ENCODE measurements around the gene UTP3. TPM values are rescaled to one million over a fixed set of nuclear protein-coding genes. Genes with fewer than 3 reads are reported as not detected.
A peak's percentile ranks its signal among the peaks of the same experiment; 100 is the strongest.

Gene UTP3
- total and polyA plus RNA-seq, 9 of the 15 experiments (the other 6 are each of a cell fraction or from before 2014, with no cell fraction given), result 11.9 to 69.3 (median 34.0) TPM

GRCh38 chr4:70704215-70704930 lies 16.0 kb downstream of the UTP3 start:
- H3K4me3 ChIP-seq, result peak overlapping the region; percentile 79
- in situ Hi-C loops (cut with MboI) (no loop called here), intact Hi-C loops (cut with micrococcal nuclease) (loop anchor here (2.0 to 10.0 kb wide), 3 partner anchors 52 to 290 kb away; partner anchors contain the start of genes DCK and GRSF1)
- CTCF ChIA-PET (ENCODE audit: low intra/inter-chr PET ratio), result interaction anchor here (0.7 to 1.2 kb wide), 2 partner anchors 9 to 104 kb away, joined by 3 to 4 read pairs; no protein-coding TSS in a partner anchor
- H3K79me2 ChIP-seq (ENCODE audit: control insufficient read depth, insufficient read depth, low read length), result peaks cover 25% of the 10 kb centered on the region
- peak; percentile 84 to 92 (median 87) for DNase-seq (ENCODE audit: extremely low read depth in 1 of 4, low spot score in 3 of 4)
- BruUV-seq (replicated peaks), result TSS peak; percentile 93
- peak overlapping the region; percentile 79 to 94 for H3K9ac ChIP-seq (ENCODE audit: insufficient read depth in 1 of 2, low read depth in 2 of 2, low read length in 2 of 2)
- no peaks in the 10 kb centered on the region for H4K20me1 ChIP-seq (replicated peaks; ENCODE audit: control insufficient read depth, insufficient read depth, low read length)
- ATAC-seq, result peak; percentile 88
- H3K27ac ChIP-seq (ENCODE audit: extremely low read depth, low read depth, low read length), result peak overlapping the region; percentile 85
- no peaks in the 10 kb centered on the region for H3K36me3 ChIP-seq (ENCODE audit: control insufficient read depth, insufficient read depth, low read length)
- POLR2A ChIA-PET, result interaction anchor here (0.6 to 3.5 kb wide), 13 partner anchors 9 to 315 kb away, joined by 3 to 17 read pairs (median 4); partner anchors contain the start of genes GRSF1 and UTP3
- no peaks in the 10 kb centered on the region for H3K27me3 ChIP-seq (ENCODE audit: control insufficient read depth in 2 of 2, insufficient read depth in 2 of 2, low read length in 2 of 2)
- peak overlapping the region; percentile 98 for H2AFZ ChIP-seq (ENCODE audit: low read depth, low read length)
- no peak for FAIRE-seq
- H3K4me2 ChIP-seq (ENCODE audit: insufficient read depth, low read length), result peak overlapping the region; percentile 81
- WGBS (ENCODE audit: insufficient coverage, low coverage, missing lambda C conversion rate), result 5% methylated on average over 19 of the region's 58 CpGs
- H3K4me1 ChIP-seq (replicated peaks in 1 of 2; ENCODE audit: control insufficient read depth in 2 of 2, insufficient read depth in 2 of 2, low read length in 2 of 2), result peaks cover 15% of the 10 kb centered on the region in 2 experiments; a peak in 4 of 5 replicates
- no peaks in the 10 kb centered on the region for H3K9me3 ChIP-seq (replicated peaks; ENCODE audit: control insufficient read depth, insufficient read depth, low read depth, low read length)
- no peaks in the 10 kb centered on the region for H3K9me1 ChIP-seq (ENCODE audit: control insufficient read depth, insufficient read depth, low read length)
- TF ChIP-seq SMAD3 (CRISPR knock-in tag; conservative IDR thresholded peaks at IDR 0.05), result 0 out of 2 replicates have a peak, but pooled peaks have one; percentile 23
- TF ChIP-seq, protein P1, sequence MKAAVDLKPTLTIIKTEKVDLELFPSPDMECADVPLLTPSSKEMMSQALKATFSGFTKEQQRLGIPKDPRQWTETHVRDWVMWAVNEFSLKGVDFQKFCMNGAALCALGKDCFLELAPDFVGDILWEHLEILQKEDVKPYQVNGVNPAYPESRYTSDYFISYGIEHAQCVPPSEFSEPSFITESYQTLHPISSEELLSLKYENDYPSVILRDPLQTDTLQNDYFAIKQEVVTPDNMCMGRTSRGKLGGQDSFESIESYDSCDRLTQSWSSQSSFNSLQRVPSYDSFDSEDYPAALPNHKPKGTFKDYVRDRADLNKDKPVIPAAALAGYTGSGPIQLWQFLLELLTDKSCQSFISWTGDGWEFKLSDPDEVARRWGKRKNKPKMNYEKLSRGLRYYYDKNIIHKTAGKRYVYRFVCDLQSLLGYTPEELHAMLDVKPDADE (conservative IDR thresholded peaks at IDR 0.05; ENCODE audit: control insufficient read depth, low read depth, low read length), result 0 out of 2 replicates have a peak, but pooled peaks have one; percentile 26
- no peak for TF ChIP-seq HNRNPUL1 (IDR thresholded peaks at IDR 0.05; ENCODE audit: low read length)
- TF ChIP-seq ZKSCAN1 (IDR thresholded peaks at IDR 0.05; ENCODE audit: low read depth, low read length), result 0 out of 2 replicates have a peak, but pooled peaks have one; percentile 8
- TF ChIP-seq CTCF (IDR thresholded peaks at IDR 0.05 in 2 of 3, conservative IDR thresholded peaks at IDR 0.05 in 1 of 3; ENCODE audit: insufficient read depth in 2 of 3, low read depth in 1 of 3, low read length in 3 of 3), result peak; percentile 41 to 62 (median 49); a peak in 4 of 6 replicates
- TF ChIP-seq, protein P2, sequence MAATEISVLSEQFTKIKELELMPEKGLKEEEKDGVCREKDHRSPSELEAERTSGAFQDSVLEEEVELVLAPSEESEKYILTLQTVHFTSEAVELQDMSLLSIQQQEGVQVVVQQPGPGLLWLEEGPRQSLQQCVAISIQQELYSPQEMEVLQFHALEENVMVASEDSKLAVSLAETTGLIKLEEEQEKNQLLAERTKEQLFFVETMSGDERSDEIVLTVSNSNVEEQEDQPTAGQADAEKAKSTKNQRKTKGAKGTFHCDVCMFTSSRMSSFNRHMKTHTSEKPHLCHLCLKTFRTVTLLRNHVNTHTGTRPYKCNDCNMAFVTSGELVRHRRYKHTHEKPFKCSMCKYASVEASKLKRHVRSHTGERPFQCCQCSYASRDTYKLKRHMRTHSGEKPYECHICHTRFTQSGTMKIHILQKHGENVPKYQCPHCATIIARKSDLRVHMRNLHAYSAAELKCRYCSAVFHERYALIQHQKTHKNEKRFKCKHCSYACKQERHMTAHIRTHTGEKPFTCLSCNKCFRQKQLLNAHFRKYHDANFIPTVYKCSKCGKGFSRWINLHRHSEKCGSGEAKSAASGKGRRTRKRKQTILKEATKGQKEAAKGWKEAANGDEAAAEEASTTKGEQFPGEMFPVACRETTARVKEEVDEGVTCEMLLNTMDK (IDR thresholded peaks at IDR 0.05; ENCODE audit: borderline replicate concordance, insufficient read depth, low read depth, low read length, poor library complexity, severe bottlenecking), result peak; percentile 97
- peak; percentile 72 for TF ChIP-seq PHF20 (IDR thresholded peaks at IDR 0.05; ENCODE audit: partially characterized antibody)
- no peak for TF ChIP-seq ZNF143 (CRISPR knock-in tag; IDR thresholded peaks at IDR 0.05)
- peak; percentile 55; the same call in 1 of the 2 replicates for TF ChIP-seq ZFX (CRISPR knock-in tag; IDR thresholded peaks at IDR 0.05)
- TF ChIP-seq POLR2AphosphoS5 (IDR thresholded peaks at IDR 0.05; ENCODE audit: control insufficient read depth, insufficient read depth, low read depth, low read length), result peak; percentile 57
- peak in 1 of 2 experiments; percentile 30; a peak in 1 of 4 replicates for TF ChIP-seq RAD21 (CRISPR knock-in tag; conservative IDR thresholded peaks at IDR 0.05 in 1 of 2, IDR thresholded peaks at IDR 0.05 in 1 of 2)
- TF ChIP-seq, protein P3, sequence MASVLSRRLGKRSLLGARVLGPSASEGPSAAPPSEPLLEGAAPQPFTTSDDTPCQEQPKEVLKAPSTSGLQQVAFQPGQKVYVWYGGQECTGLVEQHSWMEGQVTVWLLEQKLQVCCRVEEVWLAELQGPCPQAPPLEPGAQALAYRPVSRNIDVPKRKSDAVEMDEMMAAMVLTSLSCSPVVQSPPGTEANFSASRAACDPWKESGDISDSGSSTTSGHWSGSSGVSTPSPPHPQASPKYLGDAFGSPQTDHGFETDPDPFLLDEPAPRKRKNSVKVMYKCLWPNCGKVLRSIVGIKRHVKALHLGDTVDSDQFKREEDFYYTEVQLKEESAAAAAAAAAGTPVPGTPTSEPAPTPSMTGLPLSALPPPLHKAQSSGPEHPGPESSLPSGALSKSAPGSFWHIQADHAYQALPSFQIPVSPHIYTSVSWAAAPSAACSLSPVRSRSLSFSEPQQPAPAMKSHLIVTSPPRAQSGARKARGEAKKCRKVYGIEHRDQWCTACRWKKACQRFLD (CRISPR knock-in tag; IDR thresholded peaks at IDR 0.05), result peak; percentile 53; the same call in 1 of the 2 replicates

Data from K562 (cell line).